ENCODE results near the gene EIPR1. TPM values are rescaled to one million over a fixed set of nuclear protein-coding genes. Genes with fewer than 3 reads are reported as not detected.

EIPR1 gene
- total RNA-seq, 1 experiment from 2014 or later, result 27.8 TPM

DNA sequence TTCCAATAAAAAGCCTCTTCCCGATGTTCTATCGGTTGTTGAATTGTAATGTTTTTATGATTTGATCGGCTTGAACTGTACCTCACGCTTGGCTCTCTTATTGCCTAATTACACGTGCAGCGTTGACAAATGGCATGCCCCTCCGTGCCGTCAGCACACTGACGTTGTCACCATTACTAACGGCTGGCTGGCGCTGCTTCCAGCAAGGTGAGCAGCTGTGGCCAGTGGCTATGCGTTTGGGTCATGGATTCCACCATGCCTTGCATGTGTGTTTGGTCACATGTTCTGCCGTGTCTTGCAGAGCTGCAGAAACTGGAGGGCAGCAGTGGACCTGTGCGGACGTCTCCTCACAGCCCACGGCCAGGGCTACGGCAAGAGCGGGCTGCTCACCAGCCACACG is 44.0 kb upstream of the EIPR1 start:
- no peaks in the 10 kb centered on the region for H3K79me1 ChIP-seq (ENCODE audit: insufficient read depth, low read depth, low read length, poor library complexity, severe bottlenecking)
- no CpG with 5 or more reads among the region's 19 CpGs for WGBS (ENCODE audit: extremely low coverage, insufficient read length, low lambda C conversion rate)
- no peak overlapping the region for H3K14ac ChIP-seq (ENCODE audit: insufficient read depth, low read length)
- no peak overlapping the region for H2BK120ac ChIP-seq (ENCODE audit: low read depth, low read length, poor library complexity, severe bottlenecking)
- no peak overlapping the region for H3K27ac ChIP-seq (ENCODE audit: insufficient read length, low read depth, low read length)
- H3K4ac ChIP-seq (ENCODE audit: low read depth, low read length), result no peak overlapping the region
- H3K79me2 ChIP-seq (ENCODE audit: insufficient read depth, low read length), result no peaks in the 10 kb centered on the region
- no peak overlapping the region for H3K56ac ChIP-seq (ENCODE audit: insufficient read length, low read depth, low read length)
- H2BK20ac ChIP-seq (ENCODE audit: low read depth, low read length, poor library complexity, severe bottlenecking), result no peak overlapping the region
- Mint-ChIP-seq H3K4me1 (peaks cover 0 to 4% of the 10 kb centered on the region in 2 experiments; a peak in 2 of 4 replicates), H3K4me3 (no peak overlapping the region), H3K27ac (no peak overlapping the region), H3K9me3 (no peaks in the 10 kb centered on the region), H3K27me3 (ENCODE audit: low read depth) (no peaks in the 10 kb centered on the region), H3K36me3 (ENCODE audit: insufficient read depth in 1 of 3, low read depth in 3 of 3) (peaks cover 14 to 32% (median 24%) of the 10 kb centered on the region in 3 experiments; a peak in 6 of 7 replicates)
- H2AFZ ChIP-seq (ENCODE audit: low read length), result no peak overlapping the region
- no peak for DNase-seq
- no peaks in the 10 kb centered on the region for H3K23me2 ChIP-seq (ENCODE audit: insufficient read length, low read depth, low read length, poor library complexity, severe bottlenecking)
- no peak overlapping the region for H4K5ac ChIP-seq (ENCODE audit: insufficient read length, low read depth, low read length)
- H3K18ac ChIP-seq (ENCODE audit: insufficient read length, low read depth, low read length), result no peak overlapping the region
- no peak overlapping the region for H3T11ph ChIP-seq (ENCODE audit: low read length)
- H4K8ac ChIP-seq (replicated peaks; ENCODE audit: insufficient read length, low read depth, low read length), result no peak overlapping the region
- H3K23ac ChIP-seq (ENCODE audit: insufficient read length, low read depth, low read length), result no peak overlapping the region
- no peak overlapping the region for H3K4me2 ChIP-seq (ENCODE audit: insufficient read depth, insufficient read length, low read length)
- H3K9me3 ChIP-seq (ENCODE audit: control insufficient read depth, low read depth, low read length), result no peaks in the 10 kb centered on the region
- H3K27me3 ChIP-seq (ENCODE audit: insufficient read depth, low read length), result no peaks in the 10 kb centered on the region
- H2BK5ac ChIP-seq (ENCODE audit: insufficient read length, low read length), result no peak overlapping the region
- H2AK5ac ChIP-seq (ENCODE audit: insufficient read length, low read length), result no peak overlapping the region
- no peak overlapping the region for H4K91ac ChIP-seq (ENCODE audit: insufficient read length, low read depth, low read length)
- no peak overlapping the region for H2BK15ac ChIP-seq (ENCODE audit: low read depth, low read length)
- H4K20me1 ChIP-seq (ENCODE audit: control insufficient read depth, insufficient read depth, insufficient read length), result no peaks in the 10 kb centered on the region
- no peak overlapping the region for H2BK12ac ChIP-seq (ENCODE audit: insufficient read length, low read depth, low read length)
- TF ChIP-seq, protein P1, sequence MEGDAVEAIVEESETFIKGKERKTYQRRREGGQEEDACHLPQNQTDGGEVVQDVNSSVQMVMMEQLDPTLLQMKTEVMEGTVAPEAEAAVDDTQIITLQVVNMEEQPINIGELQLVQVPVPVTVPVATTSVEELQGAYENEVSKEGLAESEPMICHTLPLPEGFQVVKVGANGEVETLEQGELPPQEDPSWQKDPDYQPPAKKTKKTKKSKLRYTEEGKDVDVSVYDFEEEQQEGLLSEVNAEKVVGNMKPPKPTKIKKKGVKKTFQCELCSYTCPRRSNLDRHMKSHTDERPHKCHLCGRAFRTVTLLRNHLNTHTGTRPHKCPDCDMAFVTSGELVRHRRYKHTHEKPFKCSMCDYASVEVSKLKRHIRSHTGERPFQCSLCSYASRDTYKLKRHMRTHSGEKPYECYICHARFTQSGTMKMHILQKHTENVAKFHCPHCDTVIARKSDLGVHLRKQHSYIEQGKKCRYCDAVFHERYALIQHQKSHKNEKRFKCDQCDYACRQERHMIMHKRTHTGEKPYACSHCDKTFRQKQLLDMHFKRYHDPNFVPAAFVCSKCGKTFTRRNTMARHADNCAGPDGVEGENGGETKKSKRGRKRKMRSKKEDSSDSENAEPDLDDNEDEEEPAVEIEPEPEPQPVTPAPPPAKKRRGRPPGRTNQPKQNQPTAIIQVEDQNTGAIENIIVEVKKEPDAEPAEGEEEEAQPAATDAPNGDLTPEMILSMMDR (conservative IDR thresholded peaks at IDR 0.05), result no peak
- H3K4me1 ChIP-seq (ENCODE audit: insufficient read depth, low read length), result no peaks in the 10 kb centered on the region
- no peak overlapping the region for H3K9ac ChIP-seq (ENCODE audit: extremely low read depth, insufficient read length, low read length)
